GM18520 (cell line): ENCODE measurements around the gene C3orf70.

Experiments
- ATAC-seq: cut with Tn5 transposase; IDR thresholded peaks from one replicate; pipeline ENCODE4 v1.9.1; 2021; ENCODE audit not compliant: unreplicated experiment

Gene C3orf70

DNA sequence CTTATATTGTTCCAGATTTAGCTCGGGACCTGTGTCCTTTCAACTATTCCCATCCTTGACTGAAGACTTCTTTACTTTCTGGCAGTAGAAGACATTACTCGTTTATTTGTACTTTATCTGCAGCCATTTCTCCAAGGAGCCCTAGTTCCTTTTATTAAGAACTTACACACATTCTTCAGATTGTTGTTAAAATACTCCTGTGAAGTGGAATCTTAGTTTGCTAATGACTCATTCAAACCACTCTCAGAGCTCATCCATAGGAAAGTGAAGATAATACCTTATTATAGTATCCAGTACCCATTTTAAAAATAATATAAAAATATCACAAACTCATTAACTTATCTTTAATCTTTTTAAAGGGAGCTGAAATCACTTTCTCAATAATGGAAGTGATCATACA lies 63.5 kb downstream of the C3orf70 start:
- no peak for ATAC-seq

DNA sequence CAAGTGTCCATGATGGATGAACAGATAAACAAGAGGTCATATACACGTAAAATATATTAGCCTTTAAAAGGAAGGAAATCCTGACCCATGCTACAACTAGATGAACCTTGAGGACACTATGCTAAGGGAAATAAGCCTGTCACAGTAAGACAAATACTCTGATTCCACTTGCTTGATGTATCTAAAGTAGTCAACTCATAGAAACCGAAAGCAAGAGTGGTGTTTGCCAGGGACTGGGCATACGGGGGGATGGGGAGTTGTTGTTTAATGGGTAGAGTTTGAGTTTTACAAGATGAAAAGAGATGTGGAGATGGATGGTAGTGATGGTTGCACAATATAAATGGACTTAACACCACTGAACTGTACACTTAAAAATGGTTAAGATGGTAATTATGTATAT lies 65.4 kb downstream of the C3orf70 start:
- ATAC-seq: no peak

DNA sequence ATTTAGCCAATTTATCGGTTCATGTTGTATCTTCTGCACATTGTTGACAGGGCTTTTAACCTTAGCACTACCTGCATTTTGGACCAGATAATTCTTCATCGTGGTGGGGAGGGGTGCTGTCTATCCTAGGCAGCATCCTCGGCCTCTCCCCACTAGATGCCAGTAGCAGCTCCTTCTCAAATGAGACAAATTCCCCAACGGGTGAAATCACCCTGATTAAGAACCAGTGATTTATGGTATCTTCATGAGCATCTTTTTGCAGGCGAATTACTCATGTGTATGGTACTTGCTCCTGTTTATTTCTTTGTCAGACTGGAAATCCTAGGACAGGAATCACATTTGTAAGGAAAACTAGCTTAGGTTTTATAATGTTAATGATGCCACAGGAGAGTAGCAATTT lies 68.0 kb downstream of the C3orf70 start:
- no peak for ATAC-seq

DNA sequence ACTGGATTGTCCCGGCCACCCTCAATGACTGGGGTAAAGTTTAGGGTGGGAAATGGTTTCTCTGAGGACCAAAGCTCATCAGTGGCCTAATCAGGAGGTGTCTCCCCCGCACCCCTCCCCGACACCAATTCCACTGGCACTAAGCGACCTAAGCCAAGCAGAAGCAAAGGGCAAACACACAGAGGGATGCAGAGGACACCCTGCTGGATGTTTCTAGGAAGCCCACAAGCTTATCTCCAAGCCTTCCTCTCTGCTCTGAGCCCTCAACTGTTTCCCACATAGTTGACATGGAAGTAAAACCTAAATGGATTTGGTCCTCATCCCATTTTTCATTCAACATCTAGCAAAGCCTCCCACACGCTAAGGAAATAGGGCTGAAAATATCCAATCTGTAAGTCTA lies 68.5 kb downstream of the C3orf70 start:
- no peak for ATAC-seq

DNA sequence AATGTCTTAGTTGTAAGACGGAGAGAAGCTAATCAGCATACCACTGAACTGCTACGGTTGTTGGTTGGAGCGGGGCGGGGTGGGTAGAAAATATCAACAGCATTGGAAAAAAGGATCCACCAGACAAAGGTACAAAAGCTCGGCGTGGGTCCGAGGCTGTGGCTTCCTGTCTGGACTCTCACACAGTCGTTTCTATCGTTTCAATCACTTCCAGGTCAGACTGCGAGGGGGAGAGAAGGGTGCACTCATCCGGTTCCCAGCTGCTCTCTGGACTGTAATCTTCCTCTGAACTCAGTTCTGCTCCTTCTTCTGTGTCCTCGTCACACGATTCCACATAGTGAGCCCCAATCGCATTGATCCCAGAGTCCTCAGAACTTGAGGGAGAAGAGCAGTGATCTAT lies 70.0 kb downstream of the C3orf70 start:
- ATAC-seq: no peak

DNA sequence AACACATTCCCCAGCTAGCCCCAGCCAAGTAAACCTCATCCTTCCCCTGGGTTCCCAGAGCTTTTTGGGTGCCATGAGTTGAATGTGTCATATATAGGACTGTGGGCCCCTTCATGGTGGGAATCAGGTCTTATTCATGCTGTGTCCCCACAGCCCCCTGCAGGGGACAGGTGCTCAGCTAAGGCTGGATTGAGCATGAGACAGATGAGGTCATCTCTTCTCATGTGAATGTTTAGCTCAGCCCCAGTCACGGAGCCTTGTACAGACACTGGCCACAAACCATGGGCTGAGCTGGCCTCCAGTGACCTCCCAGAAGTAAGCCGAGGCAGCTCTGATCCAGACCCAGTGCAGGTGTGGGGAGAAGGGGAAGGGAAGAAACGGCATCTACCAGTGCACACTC lies 70.7 kb downstream of the C3orf70 start:
- ATAC-seq: no peak

DNA sequence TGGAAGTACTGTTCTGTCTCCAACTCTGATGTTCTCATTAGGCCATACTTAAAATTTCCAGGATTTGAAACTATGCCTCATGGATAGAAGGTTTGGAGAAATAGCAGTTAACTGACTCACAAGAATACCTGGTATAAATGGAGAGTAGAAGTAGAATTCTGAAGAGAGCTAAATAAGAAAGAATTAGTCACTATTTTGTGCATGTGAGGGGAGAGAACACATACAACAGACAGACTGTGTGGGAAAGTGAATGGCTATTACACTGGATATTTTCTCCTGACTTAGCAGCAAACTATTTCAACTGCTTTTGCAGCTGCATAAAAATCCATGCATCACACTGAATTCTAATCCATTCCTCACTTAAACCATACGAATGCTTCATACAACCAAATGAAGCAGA lies 71.3 kb downstream of the C3orf70 start:
- ATAC-seq: no peak

DNA sequence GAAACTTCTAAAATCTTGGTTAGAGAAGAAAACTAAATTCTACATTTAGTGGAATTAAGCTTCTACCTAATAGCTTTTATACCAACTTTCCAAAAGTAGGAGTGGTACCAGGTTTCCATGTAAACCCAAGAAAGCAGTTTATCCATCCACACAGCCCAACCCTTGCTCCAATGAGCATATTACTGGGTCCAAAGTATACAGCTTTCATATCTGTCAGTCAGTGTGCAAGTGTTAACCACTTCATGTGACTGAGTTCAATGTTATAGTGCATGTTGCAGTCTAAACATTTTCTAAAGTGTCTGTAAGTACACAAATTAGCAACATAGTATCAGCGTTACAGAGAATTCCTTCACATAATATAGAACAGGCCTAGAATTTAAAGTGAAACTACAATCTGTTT lies 73.2 kb downstream of the C3orf70 start:
- ATAC-seq: no peak

DNA sequence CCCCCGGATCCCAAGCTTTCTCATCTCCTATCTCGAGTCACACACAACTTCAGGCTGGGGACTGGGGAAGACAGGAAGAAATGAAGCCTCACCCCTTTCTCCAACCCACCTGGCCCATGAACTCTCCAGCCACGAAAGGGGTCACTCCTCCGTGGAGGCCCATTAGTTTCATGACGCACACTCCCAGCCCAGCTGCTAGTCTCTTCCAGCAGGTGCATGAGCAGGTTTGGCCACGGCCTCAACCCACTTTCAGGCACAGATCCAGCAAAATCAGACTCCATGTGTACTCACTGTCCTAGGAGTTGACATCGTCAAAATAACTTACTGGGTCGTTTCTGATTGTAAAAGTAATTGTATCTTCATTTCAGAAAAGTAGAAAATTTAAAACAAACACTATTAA lies 76.6 kb downstream of the C3orf70 start:
- ATAC-seq: no peak

DNA sequence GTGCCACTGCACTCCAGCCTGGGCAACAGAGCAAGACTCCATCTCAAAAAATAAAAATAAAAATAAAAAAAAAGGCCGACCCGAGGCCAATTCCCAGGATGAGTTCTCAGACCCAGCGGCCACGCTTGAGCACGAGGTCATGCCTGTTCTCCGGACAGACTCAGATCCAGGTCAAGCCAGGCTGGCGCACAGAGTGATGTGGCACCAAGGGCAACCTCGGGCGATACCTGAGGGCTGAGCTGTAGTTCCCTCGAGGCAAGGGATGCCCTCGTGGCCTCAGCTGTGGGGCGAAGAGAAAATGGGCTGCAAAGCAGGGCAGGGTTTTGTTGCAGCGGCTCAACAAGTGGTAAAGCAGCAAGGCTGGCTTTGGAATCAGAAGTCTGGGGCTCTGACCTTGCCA lies 77.3 kb downstream of the C3orf70 start:
- ATAC-seq: no peak

DNA sequence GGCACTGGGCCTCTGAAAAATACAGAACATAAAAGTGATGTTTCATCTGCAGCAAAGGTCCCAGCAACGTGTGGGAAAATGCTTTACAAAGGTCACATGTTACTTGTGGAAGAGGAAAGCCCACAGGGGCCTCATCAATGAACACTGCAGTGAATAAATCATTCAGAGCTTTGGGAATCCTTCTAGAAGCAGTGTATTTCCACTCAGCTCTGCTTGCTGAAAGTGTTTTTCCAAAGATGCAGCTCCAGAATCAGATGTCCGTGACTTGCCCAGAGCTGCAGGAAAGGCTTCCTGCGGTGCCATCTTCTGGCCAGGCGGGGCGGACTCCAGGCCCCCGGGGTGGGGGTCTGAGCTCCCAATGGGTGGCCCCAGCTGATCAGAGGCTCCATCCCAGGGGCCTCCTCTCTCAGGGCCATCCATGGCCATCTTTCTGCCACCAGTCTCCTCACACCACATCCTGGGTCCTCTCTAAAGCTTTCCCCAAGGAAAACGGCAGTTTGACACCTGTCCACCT lies 81.5 kb downstream of the C3orf70 start:
- ATAC-seq: no peak

DNA sequence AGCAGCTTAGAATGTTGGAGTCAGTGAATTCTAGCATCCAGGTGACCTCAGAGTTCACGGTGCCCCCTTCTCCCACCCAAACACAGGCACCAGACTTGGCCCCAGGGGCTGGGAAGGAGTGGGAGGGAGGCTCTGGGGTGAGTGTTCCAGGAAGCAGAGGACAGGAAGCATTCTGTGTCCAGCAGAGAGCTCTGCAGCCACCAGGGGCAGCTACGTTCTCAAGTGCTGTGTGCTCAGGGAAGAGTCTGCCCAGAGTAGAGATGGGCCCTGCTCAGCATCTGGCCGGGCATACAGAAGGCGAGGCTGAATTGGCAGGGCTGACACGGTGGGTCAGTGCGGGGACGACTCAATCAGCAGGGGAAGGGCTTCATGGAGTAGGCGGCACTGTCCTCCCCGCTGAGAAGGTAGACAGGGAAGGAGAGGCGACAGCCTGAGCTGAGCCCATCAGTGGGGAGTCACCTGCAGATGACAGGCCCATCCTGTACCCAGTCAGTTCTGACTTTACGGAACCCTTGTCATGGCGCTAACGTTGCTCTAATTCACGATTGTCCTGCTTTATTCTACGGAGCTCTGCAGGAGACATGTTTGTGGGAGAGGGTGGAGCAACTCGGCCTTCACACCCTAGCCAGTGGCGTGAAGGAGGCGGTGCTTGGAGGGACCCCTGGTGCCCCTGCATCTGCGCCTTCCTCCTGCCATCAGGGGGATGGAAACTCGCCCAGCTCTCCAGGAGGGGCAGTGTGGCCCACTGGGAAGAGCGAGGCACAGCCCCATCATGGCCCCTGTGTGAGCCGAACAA lies 82.2 kb downstream of the C3orf70 start:
- no peak for ATAC-seq

DNA sequence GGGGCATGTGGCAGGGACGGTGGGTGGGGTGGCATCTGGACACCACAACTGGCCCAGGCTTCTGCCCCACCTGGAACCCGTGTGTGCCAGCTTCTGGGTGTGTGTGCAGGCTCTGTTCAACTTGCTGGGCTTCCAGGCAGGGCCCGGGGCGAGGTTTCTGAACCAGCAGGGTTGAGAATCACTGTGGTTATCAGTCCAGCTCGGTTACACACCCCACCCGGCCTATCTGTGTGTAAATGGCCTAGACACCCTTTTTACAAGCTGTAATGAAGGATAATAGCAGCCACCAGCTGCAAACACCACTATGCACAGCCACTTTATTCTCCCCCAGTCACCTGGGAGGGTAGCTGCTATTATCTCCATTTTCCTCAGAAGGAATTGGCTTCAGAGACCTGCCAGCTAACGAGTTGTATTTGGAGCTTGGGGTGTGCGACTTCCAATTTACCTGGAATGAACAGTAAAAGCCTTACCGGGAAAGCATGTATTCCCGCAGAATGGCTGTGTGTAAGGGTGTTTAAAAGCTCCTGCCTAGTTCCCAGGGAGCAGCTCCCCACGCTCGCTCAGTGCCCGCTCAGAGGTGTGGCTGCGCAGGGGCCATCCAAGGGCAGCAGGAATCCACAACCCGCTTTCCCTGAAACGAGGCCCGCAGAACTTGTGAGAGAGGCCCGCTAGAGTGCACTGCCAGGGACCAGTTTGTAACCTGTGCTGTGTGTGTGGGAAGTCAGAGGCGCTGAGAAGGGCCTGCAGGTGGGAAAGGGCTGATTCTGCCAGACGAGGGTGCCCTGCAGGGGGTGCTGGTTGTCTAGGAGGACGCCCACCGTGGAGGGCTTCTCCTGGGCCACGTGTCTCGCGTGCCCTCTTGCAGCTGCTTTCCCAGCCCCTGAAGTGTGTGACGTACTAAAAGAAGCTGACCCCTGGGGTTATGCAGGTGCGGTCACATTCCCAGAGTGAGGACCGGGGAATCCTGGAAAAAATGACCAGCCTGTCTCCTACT lies 83.5 kb downstream of the C3orf70 start:
- ATAC-seq: no peak

DNA sequence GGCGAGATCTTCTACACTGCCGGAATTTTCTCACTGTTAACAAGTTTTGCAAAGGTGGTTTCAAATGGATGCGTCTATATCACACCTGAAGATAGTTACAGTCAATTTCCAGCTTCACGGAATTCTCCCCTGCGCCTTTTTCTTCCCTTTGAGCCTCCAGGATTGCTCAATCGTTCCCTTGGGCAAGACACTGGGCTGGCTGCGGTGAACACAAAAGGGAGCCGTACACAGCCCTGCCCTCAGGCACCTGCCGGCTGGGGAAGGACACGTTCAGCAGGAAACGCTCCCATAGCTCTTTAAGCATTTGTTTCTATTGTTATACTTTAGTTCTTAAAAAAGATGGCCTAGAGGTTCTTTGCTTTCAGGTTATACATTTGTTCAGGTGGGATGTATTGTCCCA lies 85.7 kb downstream of the C3orf70 start:
- no peak for ATAC-seq

DNA sequence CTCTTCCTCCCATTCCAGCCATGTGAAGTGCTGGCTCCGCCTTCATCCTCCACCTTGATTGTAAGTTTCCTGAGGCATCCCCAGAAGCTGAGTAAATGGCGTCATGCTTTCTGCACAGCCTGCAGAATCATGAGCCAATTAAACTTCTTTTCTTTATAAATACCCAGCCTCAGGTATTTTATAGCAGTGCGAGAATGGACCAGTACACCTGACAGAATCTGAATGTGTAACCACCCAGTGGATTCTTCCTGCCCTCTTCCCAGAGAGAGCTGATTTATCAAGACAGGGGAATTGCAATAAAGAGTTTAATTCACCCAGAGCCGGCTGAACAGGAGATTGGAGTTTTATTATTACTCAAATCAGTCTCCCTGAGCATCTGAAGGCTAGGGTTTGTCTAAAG lies 86.6 kb downstream of the C3orf70 start:
- ATAC-seq: no peak

DNA sequence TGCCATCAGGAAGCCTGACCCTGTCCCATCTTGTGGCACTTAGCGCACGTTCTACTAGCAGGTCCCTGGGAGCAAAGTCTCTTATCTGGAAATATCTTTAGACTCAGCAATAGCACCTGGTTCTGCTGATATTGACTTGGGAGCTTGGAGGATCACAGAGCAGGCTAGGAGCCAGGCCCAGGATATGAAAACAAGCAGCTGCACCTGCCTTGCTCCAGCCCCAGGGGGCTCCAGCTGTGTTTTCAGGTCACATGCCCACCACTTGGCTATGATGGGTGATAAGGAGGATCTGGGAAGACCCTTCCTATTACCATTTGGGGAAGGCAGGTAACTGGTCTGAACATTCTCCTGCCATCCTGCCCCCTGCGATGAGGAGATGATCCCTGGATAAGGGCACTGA lies 87.8 kb downstream of the C3orf70 start:
- no peak for ATAC-seq

DNA sequence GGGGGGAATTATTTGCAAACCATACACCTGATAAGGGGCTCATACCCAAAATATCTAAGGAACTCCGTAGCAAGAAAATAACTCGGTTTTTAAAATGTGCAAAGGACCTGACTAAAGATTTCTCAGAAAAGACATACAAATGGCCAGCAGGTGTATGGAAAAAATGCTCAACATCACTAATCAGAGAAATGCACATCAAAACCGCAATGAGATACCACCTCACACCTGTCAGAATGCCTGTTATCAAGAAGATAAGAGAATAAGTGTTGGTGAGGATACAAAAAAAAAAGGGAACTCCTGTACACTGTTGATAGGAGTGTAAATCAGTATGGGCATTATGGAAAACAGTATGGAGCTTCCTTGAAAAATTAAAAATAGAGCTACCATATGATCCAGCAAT lies 89.4 kb downstream of the C3orf70 start:
- ATAC-seq: no peak

DNA sequence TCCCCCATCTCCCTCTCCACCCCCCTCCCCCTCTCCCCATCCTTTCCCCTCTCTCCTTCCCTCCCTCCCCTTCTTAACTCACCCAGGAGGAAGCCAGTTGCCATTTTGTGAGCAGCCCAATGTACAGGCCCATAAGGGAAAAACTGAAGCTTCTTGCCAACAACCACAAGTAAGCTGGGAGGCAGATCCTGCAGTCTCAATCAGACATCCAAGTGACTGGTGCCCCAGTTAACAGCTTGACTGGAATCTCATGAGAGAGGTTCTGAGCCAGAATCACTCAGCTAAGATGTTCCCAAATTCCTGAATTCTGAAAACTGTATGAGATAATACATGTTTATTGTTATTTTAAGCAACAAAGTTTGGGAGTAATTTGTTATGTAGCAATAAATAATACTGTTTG lies 90.7 kb downstream of the C3orf70 start:
- ATAC-seq: no peak

DNA sequence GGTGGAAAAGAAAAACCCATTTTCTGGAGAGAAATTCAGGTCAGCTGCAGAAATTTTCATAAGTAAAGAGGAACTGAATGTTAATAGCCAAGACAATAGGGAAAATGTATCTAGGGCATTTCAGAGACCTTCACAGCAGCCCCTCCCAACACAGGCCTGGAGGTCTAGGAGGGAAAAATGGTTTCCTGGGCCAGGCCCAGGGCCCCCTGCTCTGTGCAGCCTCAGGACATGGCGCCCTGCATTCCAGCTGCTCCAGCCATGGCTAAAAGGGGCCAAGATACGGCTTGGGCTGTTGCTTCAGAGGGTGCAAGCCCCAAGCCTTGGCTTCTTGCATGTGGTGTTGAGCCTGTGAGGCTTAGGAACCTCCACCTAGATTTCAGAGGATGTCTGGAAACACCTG lies 92.2 kb downstream of the C3orf70 start:
- no peak for ATAC-seq

DNA sequence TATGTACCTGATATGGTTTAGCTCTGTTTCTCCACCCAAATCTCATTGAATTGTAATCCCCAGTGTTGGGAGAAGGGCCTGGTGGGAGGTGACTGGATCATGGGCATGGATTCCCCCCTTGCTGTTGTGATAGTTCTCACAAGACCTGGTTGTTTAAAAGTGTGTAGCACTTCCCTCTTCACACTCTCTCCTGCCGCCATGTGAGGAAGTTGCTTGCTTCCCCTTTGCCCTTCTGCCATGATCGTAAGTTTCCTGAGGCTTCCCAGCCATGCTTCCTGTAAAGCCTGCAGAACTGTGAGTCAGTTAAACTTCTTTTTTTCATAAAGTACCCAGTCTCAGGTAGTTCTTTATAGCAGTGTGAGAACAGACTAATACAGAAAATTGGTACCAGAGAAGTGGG lies 93.1 kb downstream of the C3orf70 start:
- ATAC-seq: no peak

DNA sequence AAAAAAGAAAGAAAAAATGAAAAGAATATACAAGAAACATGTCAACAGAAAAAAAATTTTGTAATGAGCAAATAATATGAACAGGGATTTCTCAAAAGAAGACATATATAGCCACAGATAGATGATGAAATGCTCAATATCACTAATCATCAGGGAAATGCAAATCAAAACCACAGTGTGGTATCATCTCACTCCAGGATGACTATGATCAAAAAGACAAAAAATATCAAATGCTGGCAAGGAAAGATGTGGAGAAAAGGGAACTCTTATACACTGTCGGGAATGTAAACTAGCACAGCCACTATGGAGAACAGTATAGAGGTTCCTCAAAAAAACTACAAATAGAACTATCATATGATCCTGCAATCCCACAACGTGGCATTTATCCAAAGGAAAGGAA lies 94.1 kb downstream of the C3orf70 start:
- no peak for ATAC-seq

DNA sequence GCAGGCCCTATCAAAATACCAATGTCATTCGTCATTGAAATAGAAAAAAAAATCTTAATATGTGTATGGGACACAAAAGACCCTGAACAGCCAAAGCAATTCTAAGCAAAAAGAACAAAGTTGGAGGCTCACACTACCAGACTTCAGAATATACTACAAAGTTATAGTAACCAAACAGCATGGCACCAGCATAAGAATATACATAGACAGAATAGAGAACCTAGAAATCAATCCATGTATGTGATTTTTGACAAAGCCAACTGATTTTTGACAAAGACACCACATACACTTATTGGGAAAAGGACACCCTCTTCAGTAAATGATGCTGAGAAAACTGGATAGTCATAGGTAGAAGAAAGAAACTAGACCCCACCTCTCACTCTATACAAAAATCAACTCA lies 95.0 kb downstream of the C3orf70 start:
- ATAC-seq: no peak
